Loucy (cell line): ENCODE results near the gene DENND5B.
"Not testable (repeated sequence)": the region's sequence is repeated elsewhere in the genome, so short reads cannot be mapped to it uniquely, and the experiment has no call there.

Source experiments
- H2AFZ ChIP-seq: fragments of 200-600 bp; sonication (generic); 2 replicates; pipeline ENCODE4 v1.6.0; 2016; ENCODE audit warnings: antibody characterized with exemption, mild to moderate bottlenecking, low read length, moderate library complexity
- H3F3A ChIP-seq: fragments of 200-600 bp; 2 replicates; pipeline ENCODE4 v1.6.0; 2016; ENCODE audit warnings: antibody characterized with exemption, low read depth, mild to moderate bottlenecking
- H3K27me3 ChIP-seq: fragments of 200-600 bp; sonication (generic); 2 replicates; pipeline ENCODE4 v1.6.1; 2014; ENCODE audit warnings: low read length, mild to moderate bottlenecking; ENCODE audit not compliant: insufficient read depth, poor library complexity, severe bottlenecking
- H3K36me3 ChIP-seq: fragments of 200-600 bp; sonication (generic); 2 replicates; pipeline ENCODE4 v1.6.1; 2016; ENCODE audit warnings: low read length; ENCODE audit not compliant: insufficient read depth
- H3K4me1 ChIP-seq: fragments of 200-600 bp; sonication (generic); 2 replicates; pipeline ENCODE4 v1.5.1; 2014; ENCODE audit warnings: low read length, mild to moderate bottlenecking; ENCODE audit not compliant: insufficient read depth, poor library complexity, severe bottlenecking
- H3K4me2 ChIP-seq: fragments of 200-600 bp; sonication (generic); 2 replicates; pipeline ENCODE4 v1.6.0; 2014; ENCODE audit warnings: antibody characterized with exemption, low read length, low read depth, mild to moderate bottlenecking; ENCODE audit not compliant: poor library complexity, severe bottlenecking
- H3K4me3 ChIP-seq: fragments of 200-600 bp; sonication (generic); 2 replicates; pipeline ENCODE4 v1.5.1; 2014; ENCODE audit warnings: low read length, mild to moderate bottlenecking, mixed read lengths; ENCODE audit not compliant: poor library complexity, severe bottlenecking
- H3K79me2 ChIP-seq: fragments of 200-600 bp; sonication (generic); 2 replicates; pipeline ENCODE4 v1.6.1; 2014; ENCODE audit warnings: low read length; ENCODE audit not compliant: insufficient read depth
- H3K9ac ChIP-seq: fragments of 200-600 bp; sonication (generic); 2 replicates; pipeline ENCODE4 v1.6.0; 2014; ENCODE audit warnings: mild to moderate bottlenecking, low read depth, low read length, moderate library complexity; ENCODE audit not compliant: poor library complexity, severe bottlenecking
- H3K9me2 ChIP-seq: fragments of 200-600 bp; sonication (generic); replicated peaks from 2 replicates; pipeline ENCODE4 v1.6.1; 2016; ENCODE audit warnings: low read depth, low read length, mixed read lengths
- H3K9me3 ChIP-seq: fragments of 200-600 bp; sonication (generic); 2 replicates; pipeline ENCODE4 v1.6.1; 2014; ENCODE audit warnings: mild to moderate bottlenecking, antibody characterized with exemption, low read length, low read depth; ENCODE audit not compliant: insufficient read depth
- H4K20me1 ChIP-seq: fragments of 200-600 bp; sonication (generic); 2 replicates; pipeline ENCODE4 v1.6.0; 2014; ENCODE audit warnings: antibody characterized with exemption, low read length, mild to moderate bottlenecking; ENCODE audit not compliant: insufficient read depth, poor library complexity, severe bottlenecking
- CTCF ChIP-seq: fragments of 200-600 bp; sonication (generic); conservative IDR thresholded peaks from 2 replicates; pipeline ENCODE4 v1.5.1; 2014; ENCODE audit warnings: mild to moderate bottlenecking, antibody characterized with exemption, low read length
- EZH2phosphoT487 ChIP-seq: fragments of 200-600 bp; IDR thresholded peaks from 2 replicates; pipeline ENCODE4 v1.6.1; 2018; ENCODE audit warnings: antibody characterized with exemption, mild to moderate bottlenecking, moderate library complexity, borderline replicate concordance

Gene DENND5B

GRCh38 chr12:31574803-31575575, 15.9 kb downstream of the DENND5B start:
- H4K20me1 ChIP-seq = peaks cover 6% of the 10 kb centered on the region
- H3F3A ChIP-seq = no peaks in the 10 kb centered on the region
- no peaks in the 10 kb centered on the region; the same call in 1 of the 2 replicates for H3K79me2 ChIP-seq
- no peak overlapping the region for H3K4me2 ChIP-seq
- no peak for TF ChIP-seq EZH2phosphoT487
- no peak for TF ChIP-seq CTCF
- no peak overlapping the region for H3K4me3 ChIP-seq
- H3K4me1 ChIP-seq = no peaks in the 10 kb centered on the region
- H3K36me3 ChIP-seq = no peaks in the 10 kb centered on the region
- no peaks in the 10 kb centered on the region for H3K9me2 ChIP-seq
- H3K27me3 ChIP-seq = no peaks in the 10 kb centered on the region
- no peak overlapping the region for H2AFZ ChIP-seq
- H3K9ac ChIP-seq = no peak overlapping the region
- H3K9me3 ChIP-seq = no peaks in the 10 kb centered on the region

GRCh38 chr12:31574367-31574766, 16.6 kb downstream of the DENND5B start:
- not testable (repeated sequence) for H3K4me2 ChIP-seq, H3K36me3 ChIP-seq, H3K4me1 ChIP-seq, H3K9me2 ChIP-seq, H3K79me2 ChIP-seq, H3K27me3 ChIP-seq, H2AFZ ChIP-seq, H3F3A ChIP-seq, H4K20me1 ChIP-seq, H3K9ac ChIP-seq, H3K4me3 ChIP-seq, H3K9me3 ChIP-seq

GRCh38 chr12:31572900-31573600, 17.9 kb downstream of the DENND5B start:
- peaks cover 6% of the 10 kb centered on the region for H4K20me1 ChIP-seq
- no peaks in the 10 kb centered on the region for H3K36me3 ChIP-seq
- H3K4me2 ChIP-seq = no peak overlapping the region
- no peaks in the 10 kb centered on the region for H3K9me2 ChIP-seq
- no peak overlapping the region for H3K4me3 ChIP-seq
- H3K9me3 ChIP-seq = no peaks in the 10 kb centered on the region
- H3K4me1 ChIP-seq = no peaks in the 10 kb centered on the region
- no peak for TF ChIP-seq EZH2phosphoT487
- no peak for TF ChIP-seq CTCF
- no peaks in the 10 kb centered on the region; the same call in 1 of the 2 replicates for H3K79me2 ChIP-seq
- H3F3A ChIP-seq = no peaks in the 10 kb centered on the region
- no peak overlapping the region for H2AFZ ChIP-seq
- H3K27me3 ChIP-seq = no peaks in the 10 kb centered on the region
- H3K9ac ChIP-seq = no peak overlapping the region

GRCh38 chr12:31570880-31571279, 20.1 kb downstream of the DENND5B start:
- Histone ChIP-seq H3F3A (no peaks in the 10 kb centered on the region), H3K9me3 (no peaks in the 10 kb centered on the region), H3K4me1 (no peaks in the 10 kb centered on the region), H3K27me3 (no peaks in the 10 kb centered on the region), H3K9me2 (no peaks in the 10 kb centered on the region), H3K9ac (no peak overlapping the region), H4K20me1 (peaks cover 6% of the 10 kb centered on the region), H3K4me2 (no peak overlapping the region), H3K4me3 (no peak overlapping the region), H3K79me2 (peaks cover 3% of the 10 kb centered on the region; the same call in 1 of the 2 replicates), H2AFZ (no peak overlapping the region), H3K36me3 (no peaks in the 10 kb centered on the region)
- TF ChIP-seq EZH2phosphoT487 (no peak), CTCF (no peak)

- H3K4me1 ChIP-seq, H4K20me1 ChIP-seq, H3K36me3 ChIP-seq: not testable (repeated sequence)
These were observed 21.4 kb downstream of the DENND5B start for GRCh38 chr12:31569517-31569916.

More at GRCh38 chr12:31569517-31569916, 21.4 kb downstream of the DENND5B start:
- not testable (repeated sequence) for H3F3A ChIP-seq, H3K4me2 ChIP-seq, H3K9me3 ChIP-seq, H3K27me3 ChIP-seq, H3K4me3 ChIP-seq, H3K79me2 ChIP-seq, H3K9me2 ChIP-seq, H2AFZ ChIP-seq, H3K9ac ChIP-seq
